Tibial nerve (tissue), 4 donors: Measurements from ENCODE around the gene ALG12. TPM values are rescaled to one million over a fixed set of nuclear protein-coding genes. Genes with fewer than 3 reads are reported as not detected.

Experiments used
- DNase-seq, 2 donors: peaks; one replicate each; pipeline ENCODE4 v3.0.0-alpha.2; 2019; ENCODE audit warnings: low spot score in 2 of 2
- H3K27ac ChIP-seq, 4 donors: fragments of 200-600 bp; sonication (generic) in 3 of 4; one replicate each; pipeline ENCODE4 v1.5.1; 2017 to 2019; ENCODE audit warnings: mild to moderate bottlenecking in 1 of 4
- H3K27me3 ChIP-seq, 2 donors: fragments of 200-600 bp; sonication (generic) in 1 of 2; one replicate each; pipeline versions ENCODE4 v1.5.1 to v1.6.0; 2017 to 2019
- H3K36me3 ChIP-seq, 3 donors: fragments of 200-600 bp; sonication (generic); one replicate each; pipeline ENCODE4 v1.5.1; 2018 to 2019
- H3K4me1 ChIP-seq, 4 donors: fragments of 200-600 bp; sonication (generic) in 3 of 4; one replicate each; pipeline ENCODE4 v1.5.1; 2017 to 2019
- H3K4me3 ChIP-seq, 4 donors: fragments of 200-600 bp; sonication (generic) in 3 of 4; one replicate each; pipeline ENCODE4 v1.5.1; 2017 to 2019; ENCODE audit warnings: mild to moderate bottlenecking in 1 of 4, moderate library complexity in 1 of 4
- H3K9me3 ChIP-seq, 4 donors: fragments of 200-600 bp; sonication (generic) in 3 of 4; one replicate each; pipeline ENCODE4 v1.5.1; 2017 to 2019
- EP300 ChIP-seq, 2 donors: sonication (generic); formaldehyde crosslinking; IDR thresholded peaks; one replicate each; pipeline ENCODE4 v1.6.1; 2017; ENCODE audit warnings: antibody characterized with exemption in 2 of 2, mild to moderate bottlenecking in 1 of 2
- POLR2A ChIP-seq, 2 donors: fragments of 450-650 bp; IDR thresholded peaks; one replicate each; pipeline ENCODE4 v1.6.1; 2017; ENCODE audit warnings: antibody characterized with exemption in 2 of 2, mild to moderate bottlenecking in 2 of 2, moderate library complexity in 2 of 2
- WGBS, 2 donors: methylation state at CpG; one replicate each; pipeline ENCODE4 v1.1.5; 2018; 5-methylcytosine and 5-hydroxymethylcytosine counted together
- total RNA-seq, 4 donors: library from RNA; depleted of rRNA; stranded (reverse); fragments of >200 nt; gene quantifications; one replicate each; pipeline ENCODE4 v1.1.0, GENCODE V29; 2016
- TF ChIP-seq, protein P1 (sequence below), 5 experiments: fragments of 200-600 bp in 3 of 5; fragments of 450-650 bp in 2 of 5; sonication (generic) in 3 of 5; IDR thresholded peaks; one replicate each; pipeline ENCODE4 v1.5.1; 2016 to 2019; ENCODE audit warnings: antibody characterized with exemption in 5 of 5, mild to moderate bottlenecking in 3 of 5, moderate library complexity in 2 of 5

The ALG12 gene
- total RNA-seq, 4 donors from 2014 or later, result 9.0 to 17.4 (median 14.5) TPM

DNA sequence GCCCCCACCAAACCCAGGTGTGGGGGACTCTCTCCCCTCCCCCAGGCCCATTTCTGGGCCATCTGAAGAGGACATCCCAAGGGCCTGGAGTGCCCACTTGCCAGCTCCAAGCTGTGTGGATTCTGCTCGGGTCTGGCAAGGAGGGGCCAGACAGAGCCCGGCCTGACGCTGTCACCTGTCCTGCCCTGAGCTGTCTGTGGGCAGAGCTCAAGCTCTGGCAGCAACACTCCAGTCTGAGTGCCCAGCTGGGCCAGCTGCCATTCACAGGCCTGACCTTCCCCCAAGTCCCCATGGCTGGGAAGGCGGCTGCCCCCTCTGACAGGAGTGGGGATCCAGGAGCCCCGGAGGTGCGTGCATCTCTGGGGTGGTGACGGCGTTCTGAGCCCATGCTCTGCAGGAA lies 36.1 kb upstream of the ALG12 start:
- TF ChIP-seq, protein P1, sequence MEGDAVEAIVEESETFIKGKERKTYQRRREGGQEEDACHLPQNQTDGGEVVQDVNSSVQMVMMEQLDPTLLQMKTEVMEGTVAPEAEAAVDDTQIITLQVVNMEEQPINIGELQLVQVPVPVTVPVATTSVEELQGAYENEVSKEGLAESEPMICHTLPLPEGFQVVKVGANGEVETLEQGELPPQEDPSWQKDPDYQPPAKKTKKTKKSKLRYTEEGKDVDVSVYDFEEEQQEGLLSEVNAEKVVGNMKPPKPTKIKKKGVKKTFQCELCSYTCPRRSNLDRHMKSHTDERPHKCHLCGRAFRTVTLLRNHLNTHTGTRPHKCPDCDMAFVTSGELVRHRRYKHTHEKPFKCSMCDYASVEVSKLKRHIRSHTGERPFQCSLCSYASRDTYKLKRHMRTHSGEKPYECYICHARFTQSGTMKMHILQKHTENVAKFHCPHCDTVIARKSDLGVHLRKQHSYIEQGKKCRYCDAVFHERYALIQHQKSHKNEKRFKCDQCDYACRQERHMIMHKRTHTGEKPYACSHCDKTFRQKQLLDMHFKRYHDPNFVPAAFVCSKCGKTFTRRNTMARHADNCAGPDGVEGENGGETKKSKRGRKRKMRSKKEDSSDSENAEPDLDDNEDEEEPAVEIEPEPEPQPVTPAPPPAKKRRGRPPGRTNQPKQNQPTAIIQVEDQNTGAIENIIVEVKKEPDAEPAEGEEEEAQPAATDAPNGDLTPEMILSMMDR (IDR thresholded peaks at IDR 0.05), result no peak
- TF ChIP-seq EP300 (IDR thresholded peaks at IDR 0.05) (no peak), POLR2A (IDR thresholded peaks at IDR 0.05) (no peak)
- 76 to 100% methylated on average over 2 to 5 of the region's 8 CpGs for WGBS, 2 donors
- no peaks in the 10 kb centered on the region for H3K27me3 ChIP-seq
- no peaks in the 10 kb centered on the region for H3K9me3 ChIP-seq
- H3K4me1 ChIP-seq, result peaks cover 0 to 81% (median 32%) of the 10 kb centered on the region in 4 donors
- H3K4me3 ChIP-seq, result no peak overlapping the region
- no peaks in the 10 kb centered on the region for H3K36me3 ChIP-seq
- DNase-seq, result no peak
- H3K27ac ChIP-seq, result peak overlapping the region; percentile 9 to 95 (median 73)

DNA sequence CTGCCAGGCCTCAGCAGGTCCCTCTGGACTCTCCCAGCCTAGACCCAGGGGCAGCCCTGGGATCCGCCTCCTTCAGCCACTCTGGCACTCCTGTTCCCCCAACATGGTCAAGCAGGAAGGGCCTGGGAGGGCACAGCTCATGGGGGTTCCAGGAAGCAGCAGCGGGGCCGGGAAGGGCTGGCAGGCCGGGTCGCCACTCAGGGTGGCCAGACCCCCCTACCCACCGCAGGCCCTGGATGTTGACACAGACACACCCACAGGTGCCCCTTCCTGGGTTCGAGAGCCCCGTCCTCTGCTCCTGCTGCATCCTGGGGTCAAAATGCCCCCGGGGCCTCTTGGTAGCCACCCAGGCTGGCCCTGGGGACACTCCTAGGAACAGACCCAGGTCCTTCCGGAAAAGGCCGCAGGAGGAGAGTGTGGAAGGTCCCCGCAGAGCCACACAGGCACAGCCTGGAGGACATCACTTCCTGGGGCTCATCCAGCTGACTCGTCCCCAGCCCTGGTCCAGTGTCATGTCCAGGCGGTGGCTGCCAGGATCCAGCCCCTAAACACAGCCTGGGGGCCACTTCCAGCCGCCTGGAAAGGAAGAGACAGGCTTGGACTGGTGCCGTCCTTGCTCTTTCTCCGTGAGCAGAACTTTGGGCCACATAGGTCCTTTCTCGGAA lies 35.6 kb upstream of the ALG12 start:
- TF ChIP-seq EP300 (IDR thresholded peaks at IDR 0.05), result no peak
- TF ChIP-seq POLR2A (IDR thresholded peaks at IDR 0.05), result no peak
- TF ChIP-seq, protein P1 (IDR thresholded peaks at IDR 0.05), result no peak
- Histone ChIP-seq H3K4me3 (no peak overlapping the region), H3K27ac (peak overlapping the region; percentile 9 to 95 (median 73)), H3K4me1 (peaks cover 0 to 81% (median 34%) of the 10 kb centered on the region in 4 donors), H3K9me3 (no peaks in the 10 kb centered on the region), H3K27me3 (no peaks in the 10 kb centered on the region), H3K36me3 (no peaks in the 10 kb centered on the region)
- WGBS, 2 donors, result 69 to 73% methylated on average over 12 to 16 of the region's 18 CpGs
- DNase-seq, result no peak

DNA sequence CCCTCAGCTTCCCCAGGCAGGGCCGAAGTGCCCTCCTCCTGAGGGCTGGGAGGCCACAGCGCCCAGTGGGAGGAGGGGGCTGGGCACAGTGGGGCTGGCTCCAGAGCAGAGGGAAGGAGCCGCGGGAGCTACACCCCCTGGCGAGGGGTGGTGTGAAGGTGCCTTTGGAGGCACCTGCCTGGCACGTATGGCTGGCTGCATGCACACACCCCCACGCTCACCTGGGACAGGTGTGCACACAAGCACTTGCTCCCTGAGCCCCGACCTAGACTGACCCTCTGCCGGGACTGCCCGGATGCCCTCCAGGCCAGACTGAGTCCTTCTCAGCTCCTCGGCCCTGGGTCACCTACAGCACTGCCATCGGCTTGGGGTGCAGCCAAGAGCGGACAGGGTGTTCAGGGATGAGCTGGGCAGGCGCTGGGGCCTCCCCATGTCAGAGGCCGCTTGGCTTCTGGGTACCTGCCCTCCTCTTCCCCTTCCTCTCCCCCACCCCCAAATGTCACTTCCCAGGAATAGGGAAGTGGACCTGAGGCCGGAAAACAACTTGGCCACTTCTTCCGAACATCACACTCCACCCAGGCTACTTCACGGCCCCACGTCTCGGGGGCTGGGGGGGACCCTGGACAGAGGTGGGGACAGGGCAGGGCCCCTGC lies 34.9 kb upstream of the ALG12 start:
- no peak for DNase-seq
- peak overlapping the region in 3 of 4 donors; percentile 62 to 95 (median 84) for H3K27ac ChIP-seq
- H3K27me3 ChIP-seq, result no peaks in the 10 kb centered on the region
- no peak overlapping the region for H3K4me3 ChIP-seq
- TF ChIP-seq, protein P1 (IDR thresholded peaks at IDR 0.05), result no peak
- TF ChIP-seq EP300 (IDR thresholded peaks at IDR 0.05) (no peak), POLR2A (IDR thresholded peaks at IDR 0.05) (no peak)
- no peaks in the 10 kb centered on the region for H3K36me3 ChIP-seq
- H3K9me3 ChIP-seq, result no peaks in the 10 kb centered on the region
- 76 to 78% methylated on average over 10 to 20 of the region's 20 CpGs for WGBS, 2 donors
- H3K4me1 ChIP-seq, result peaks cover 0 to 85% (median 37%) of the 10 kb centered on the region in 4 donors

DNA sequence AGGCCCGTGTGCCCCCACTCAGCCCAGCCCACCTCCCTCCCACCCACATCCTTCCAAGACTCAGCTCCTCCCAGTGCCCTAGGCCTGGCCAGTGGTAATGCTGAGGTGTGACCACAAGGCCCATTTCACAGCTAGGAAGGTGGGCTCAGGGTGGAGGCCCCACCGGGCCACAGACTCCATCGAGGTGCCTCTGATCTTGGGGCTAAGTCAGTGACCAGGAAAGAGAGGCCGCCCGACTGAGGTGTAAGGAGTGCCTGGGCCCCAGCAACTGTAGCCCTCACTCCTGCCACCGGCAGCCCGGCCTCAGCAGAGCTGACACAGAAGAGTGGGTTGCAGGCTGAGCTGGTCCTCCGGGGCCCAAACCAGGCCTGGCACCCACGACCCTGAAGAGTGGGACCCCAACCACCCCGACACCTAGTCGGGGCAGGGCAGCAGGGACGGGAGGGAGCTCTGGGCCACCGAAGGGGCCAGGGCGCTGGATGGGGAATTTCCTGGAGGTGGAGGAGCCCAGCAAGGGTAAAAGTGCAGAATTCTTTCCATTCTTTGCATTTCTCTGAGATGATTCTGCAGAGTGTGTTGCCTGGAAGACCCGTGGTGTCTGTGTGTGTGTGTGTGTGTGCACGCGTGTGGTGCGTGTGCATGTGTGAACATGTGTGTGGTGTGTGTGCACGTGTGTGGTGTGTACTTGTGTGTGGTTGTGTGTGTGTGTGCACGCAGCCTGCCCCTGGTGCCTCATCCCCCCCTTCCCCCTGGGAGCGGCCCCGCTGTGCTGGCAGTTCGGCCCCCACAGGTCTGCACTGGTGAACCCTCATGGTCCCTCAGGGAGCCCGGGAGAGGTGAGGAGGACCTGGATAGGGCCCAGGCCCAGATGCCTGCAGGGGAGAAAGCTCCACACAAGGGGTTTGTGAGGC lies 34.0 kb upstream of the ALG12 start:
- H3K27ac ChIP-seq, result peak overlapping the region; percentile 37 to 95 (median 84)
- 35 to 44% methylated on average over 19 to 22 of the region's 24 CpGs for WGBS, 2 donors
- peak in 1 of 2 donors; percentile 24 for TF ChIP-seq EP300 (IDR thresholded peaks at IDR 0.05)
- TF ChIP-seq POLR2A (IDR thresholded peaks at IDR 0.05), result no peak
- DNase-seq, result no peak
- no peak overlapping the region for H3K4me3 ChIP-seq
- no peaks in the 10 kb centered on the region for H3K36me3 ChIP-seq
- H3K27me3 ChIP-seq, result no peaks in the 10 kb centered on the region
- no peaks in the 10 kb centered on the region for H3K9me3 ChIP-seq
- peaks cover 0 to 91% (median 37%) of the 10 kb centered on the region in 4 donors for H3K4me1 ChIP-seq

DNA sequence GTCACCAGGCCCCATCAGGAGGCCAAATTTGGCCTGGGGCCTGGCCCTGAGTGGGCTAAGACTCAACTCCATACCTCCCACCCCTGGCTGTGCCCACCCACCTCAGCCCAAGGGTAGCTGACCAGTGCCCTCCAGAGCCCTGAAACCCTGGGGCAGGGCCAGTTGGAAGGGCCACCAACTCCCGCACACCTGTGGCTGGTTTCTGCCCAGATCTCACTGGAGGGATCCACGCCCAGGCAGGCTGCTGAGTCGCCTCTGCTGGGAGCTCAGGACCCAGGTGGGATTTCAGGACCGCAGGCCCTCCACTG lies 33.4 kb upstream of the ALG12 start:
- peaks cover 0 to 89% (median 37%) of the 10 kb centered on the region in 4 donors for H3K4me1 ChIP-seq
- H3K27me3 ChIP-seq, result no peaks in the 10 kb centered on the region
- H3K27ac ChIP-seq, result peak overlapping the region; percentile 37 to 95 (median 84)
- H3K36me3 ChIP-seq, result no peaks in the 10 kb centered on the region
- no peak for DNase-seq
- H3K9me3 ChIP-seq, result no peaks in the 10 kb centered on the region
- H3K4me3 ChIP-seq, result no peak overlapping the region
- TF ChIP-seq POLR2A (IDR thresholded peaks at IDR 0.05) (no peak), EP300 (IDR thresholded peaks at IDR 0.05) (no peak)
- TF ChIP-seq, protein P1 (IDR thresholded peaks at IDR 0.05), result no peak
- 60 to 87% methylated on average over 1 to 4 of the region's 4 CpGs for WGBS, 2 donors
